ENCODE results near the gene IL23R. TPM values are rescaled to one million over a fixed set of nuclear protein-coding genes. Genes with fewer than 3 reads are reported as not detected.

IL23R gene
- polyA plus RNA-seq, 1 donor (not counting 4 experiments of a cell fraction or from before 2014, with no cell fraction given), result not detected

- H3K27ac ChIP-seq (ENCODE audit: control insufficient read depth, insufficient read depth, low read length), result no peak overlapping the region
- no peaks in the 10 kb centered on the region for H3K9me3 ChIP-seq (ENCODE audit: control insufficient read depth, low read depth, low read length)
- no peak overlapping the region for H2AFZ ChIP-seq (ENCODE audit: control insufficient read depth, low read length)
- H3K36me3 ChIP-seq (ENCODE audit: control insufficient read depth in 2 of 2, extremely low read depth in 1 of 2, insufficient read depth in 2 of 2, low read length in 2 of 2), result no peaks in the 10 kb centered on the region
- no peaks in the 10 kb centered on the region for H3K9me1 ChIP-seq (ENCODE audit: control insufficient read depth, extremely low read depth, insufficient read depth, low read length)
- no peaks in the 10 kb centered on the region for H3K27me3 ChIP-seq (ENCODE audit: control insufficient read depth, extremely low read depth, insufficient read depth, low read length)
- dilution Hi-C loops (cut with MboI; ENCODE audit: extremely low pct_ligation_motif_present, low sequenced_read_pairs), result no loop called here
- FAIRE-seq (no peak), DNase-seq (ENCODE audit: low read depth, low spot score) (no peak)
- no peak overlapping the region for H3K4me3 ChIP-seq (ENCODE audit: control insufficient read depth in 2 of 3, extremely low read depth in 1 of 3, insufficient read depth in 2 of 3, low read depth in 1 of 3, low read length in 3 of 3)
- H4K20me1 ChIP-seq (ENCODE audit: control insufficient read depth, extremely low read depth, insufficient read depth, low read length), result no peaks in the 10 kb centered on the region
- no peaks in the 10 kb centered on the region for H3K4me1 ChIP-seq (ENCODE audit: control insufficient read depth, extremely low read depth, insufficient read depth, low read length)
- H3K9ac ChIP-seq (ENCODE audit: control insufficient read depth, extremely low read depth, insufficient read depth, low read length), result no peak overlapping the region
- H3K79me2 ChIP-seq (ENCODE audit: control insufficient read depth, insufficient read depth, low read length), result no peaks in the 10 kb centered on the region
- no peak overlapping the region for H3K4me2 ChIP-seq (ENCODE audit: control insufficient read depth, extremely low read depth, insufficient read depth, low read depth, low read length)
- TF ChIP-seq CTCF (optimal IDR thresholded peaks at IDR 0.05 in 1 of 3, IDR thresholded peaks at IDR 0.05 in 1 of 3, conservative IDR thresholded peaks at IDR 0.05 in 1 of 3; ENCODE audit: extremely low read depth in 1 of 3, insufficient read depth in 2 of 3, low read length in 3 of 3) (no peak), EZH2 (IDR thresholded peaks at IDR 0.05; ENCODE audit: low read length) (no peak)
Observed at GRCh38 chr1:67208217-67208616, 42.0 kb downstream of the IL23R start.

- no peak overlapping the region for H2AFZ ChIP-seq (ENCODE audit: control insufficient read depth, low read length)
- FAIRE-seq, result no peak
Observed at GRCh38 chr1:67209521-67209920, 43.3 kb downstream of the IL23R start.

More at GRCh38 chr1:67209521-67209920, 43.3 kb downstream of the IL23R start:
- Histone ChIP-seq H3K27ac (ENCODE audit: control insufficient read depth, insufficient read depth, low read length) (no peak overlapping the region), H3K4me2 (ENCODE audit: control insufficient read depth, extremely low read depth, insufficient read depth, low read depth, low read length) (no peak overlapping the region), H3K4me1 (ENCODE audit: control insufficient read depth, extremely low read depth, insufficient read depth, low read length) (no peaks in the 10 kb centered on the region), H3K79me2 (ENCODE audit: control insufficient read depth, insufficient read depth, low read length) (no peaks in the 10 kb centered on the region), H3K36me3 (ENCODE audit: control insufficient read depth in 2 of 2, extremely low read depth in 1 of 2, insufficient read depth in 2 of 2, low read length in 2 of 2) (no peaks in the 10 kb centered on the region), H3K27me3 (ENCODE audit: control insufficient read depth, extremely low read depth, insufficient read depth, low read length) (no peaks in the 10 kb centered on the region), H3K9me3 (ENCODE audit: control insufficient read depth, low read depth, low read length) (no peaks in the 10 kb centered on the region), H3K9me1 (ENCODE audit: control insufficient read depth, extremely low read depth, insufficient read depth, low read length) (no peaks in the 10 kb centered on the region), H3K4me3 (ENCODE audit: control insufficient read depth in 2 of 3, extremely low read depth in 1 of 3, insufficient read depth in 2 of 3, low read depth in 1 of 3, low read length in 3 of 3) (no peak overlapping the region), H3K9ac (ENCODE audit: control insufficient read depth, extremely low read depth, insufficient read depth, low read length) (no peak overlapping the region), H4K20me1 (ENCODE audit: control insufficient read depth, extremely low read depth, insufficient read depth, low read length) (no peaks in the 10 kb centered on the region)
- TF ChIP-seq EZH2 (IDR thresholded peaks at IDR 0.05; ENCODE audit: low read length), result no peak
- TF ChIP-seq CTCF (optimal IDR thresholded peaks at IDR 0.05 in 1 of 3, IDR thresholded peaks at IDR 0.05 in 1 of 3, conservative IDR thresholded peaks at IDR 0.05 in 1 of 3; ENCODE audit: extremely low read depth in 1 of 3, insufficient read depth in 2 of 3, low read length in 3 of 3), result no peak
- DNase-seq (ENCODE audit: low read depth, low spot score), result no peak
- dilution Hi-C loops (cut with MboI; ENCODE audit: extremely low pct_ligation_motif_present, low sequenced_read_pairs), result no loop called here
